CD4-positive, alpha-beta T cell treated with Interleukin-15 for 4 hours (primary cell): ENCODE data around the gene POGZ.
A peak's percentile ranks its signal among the peaks of the same experiment; 100 is the strongest.
"Not testable (repeated sequence)": the region's sequence is repeated elsewhere in the genome, so short reads cannot be mapped to it uniquely, and the experiment has no call there.

Source experiments
- DNase-seq: peaks from one replicate; pipeline ENCODE4 v3.0.0-alpha.2; 2020; ENCODE audit warnings: low spot score

Gene POGZ

DNA sequence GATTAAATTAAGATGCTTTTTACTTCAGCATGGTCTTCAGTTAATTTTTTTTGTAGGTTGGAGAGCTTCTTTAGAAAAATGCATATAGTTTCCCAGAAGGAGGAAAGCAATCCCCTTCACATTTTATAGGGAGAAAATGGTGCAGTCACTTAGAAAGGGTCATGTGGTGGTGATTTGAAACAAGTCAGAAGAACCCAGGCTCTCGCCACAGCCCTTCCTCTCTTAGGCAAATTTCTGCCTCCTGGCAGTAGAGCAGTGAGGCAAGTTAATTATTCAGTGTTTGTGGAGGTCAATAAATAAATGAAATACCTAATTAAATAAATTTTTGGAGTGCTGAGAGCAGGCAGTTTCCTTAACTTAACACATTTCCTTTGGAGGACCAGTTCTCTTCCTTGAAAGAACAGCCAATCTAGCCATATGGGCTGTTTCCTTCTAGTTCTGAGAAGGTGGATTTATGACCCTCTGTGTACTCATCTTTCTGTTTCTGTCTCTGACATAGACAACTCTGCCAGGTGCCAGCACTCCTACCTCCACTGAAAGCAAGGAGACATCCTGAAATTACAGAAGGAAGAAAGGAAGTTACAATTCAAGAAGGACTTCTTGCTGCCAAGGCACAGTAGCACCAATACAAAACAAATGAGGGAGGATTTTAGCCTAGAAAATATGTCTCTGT, 19.0 kb upstream of the POGZ start:
- no peak for DNase-seq

- no peak for DNase-seq
These were observed 17.8 kb upstream of the POGZ start for GRCh38 chr1:151477066-151477465.

DNA sequence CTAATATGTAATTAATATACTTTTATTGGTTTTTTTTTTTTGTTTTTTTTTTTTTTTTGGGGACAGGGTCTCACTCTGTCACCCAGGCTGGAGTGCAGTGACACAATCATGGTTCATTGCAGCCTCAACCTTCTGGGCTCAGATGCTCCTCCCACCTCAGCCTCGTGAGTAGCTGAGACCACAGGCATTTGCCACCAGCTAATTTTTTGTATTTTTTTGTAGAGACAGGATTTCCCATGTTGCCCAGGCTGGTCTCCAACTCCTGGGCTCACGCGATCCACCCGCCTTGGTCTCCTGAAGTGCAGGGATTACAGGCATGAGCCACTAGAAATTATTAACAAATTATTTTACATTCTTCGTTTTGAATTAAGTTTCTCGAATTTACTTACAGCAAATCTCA, 16.8 kb upstream of the POGZ start:
- no peak for DNase-seq

DNA sequence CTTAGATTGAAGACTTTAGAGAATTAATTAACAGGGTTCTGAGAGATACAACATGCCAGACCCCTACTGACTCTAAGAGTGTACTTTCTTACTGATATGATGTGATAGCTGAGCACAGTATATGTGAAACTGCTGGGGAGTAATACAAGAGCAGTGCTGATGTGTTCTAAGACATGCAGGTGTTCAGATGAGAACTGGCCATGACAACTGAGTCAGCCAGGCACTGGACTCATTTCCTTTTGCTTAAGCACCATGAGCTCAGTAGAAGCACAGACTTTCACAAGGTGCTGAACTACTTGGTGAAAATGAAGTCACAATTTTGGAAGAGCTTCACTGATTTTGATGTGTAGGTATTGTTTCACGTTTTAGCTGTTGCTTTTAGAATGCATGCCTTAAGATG, 15.9 kb upstream of the POGZ start:
- no peak for DNase-seq

GRCh38 chr1:151474745-151475144, 15.5 kb upstream of the POGZ start:
- DNase-seq = no peak

DNA sequence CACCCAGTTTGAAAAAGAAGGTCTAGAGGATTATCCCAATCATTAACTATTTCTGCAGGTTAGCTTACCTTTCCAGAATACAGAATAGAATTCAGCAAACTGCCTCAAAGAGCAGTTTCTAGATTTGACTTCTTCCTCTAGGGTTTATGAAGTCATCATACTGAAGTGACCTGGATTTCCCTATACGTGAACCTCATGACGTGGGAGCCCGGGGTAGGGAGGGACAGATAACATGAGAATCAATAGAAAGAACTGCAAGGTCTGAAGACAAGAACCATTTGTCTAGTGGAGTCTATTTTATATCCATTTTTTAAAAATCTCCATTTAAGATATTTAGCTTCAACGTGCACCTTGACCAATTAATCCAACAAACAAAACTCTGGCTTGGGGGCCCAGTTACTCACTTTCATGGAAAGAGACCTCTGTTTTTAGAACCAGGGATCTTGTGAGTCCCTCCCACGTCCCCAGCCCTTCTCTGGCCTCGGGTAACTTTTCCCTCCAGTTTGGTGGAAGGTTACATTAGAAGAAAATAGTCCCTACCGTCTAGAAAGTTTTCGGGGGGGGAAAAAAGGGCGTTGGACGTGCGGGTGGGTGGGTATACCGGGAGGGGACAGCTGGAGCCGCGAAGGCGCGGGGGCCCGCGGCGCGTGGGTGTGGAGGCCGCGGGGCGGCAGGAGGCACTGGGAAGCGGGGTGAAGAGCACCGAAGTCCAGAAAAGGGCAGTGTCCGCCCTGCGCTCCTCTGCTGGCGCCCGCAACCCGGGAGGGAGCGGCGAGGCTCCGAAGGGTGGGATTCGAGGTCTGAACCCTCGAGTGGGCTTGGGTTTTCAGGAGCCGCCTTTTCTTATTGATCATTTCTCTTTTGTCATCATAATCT, 13.8 kb upstream of the POGZ start:
- peak; percentile 26 for DNase-seq

GRCh38 chr1:151465026-151465425, 5.7 kb upstream of the POGZ start:
- no peak for DNase-seq

DNA sequence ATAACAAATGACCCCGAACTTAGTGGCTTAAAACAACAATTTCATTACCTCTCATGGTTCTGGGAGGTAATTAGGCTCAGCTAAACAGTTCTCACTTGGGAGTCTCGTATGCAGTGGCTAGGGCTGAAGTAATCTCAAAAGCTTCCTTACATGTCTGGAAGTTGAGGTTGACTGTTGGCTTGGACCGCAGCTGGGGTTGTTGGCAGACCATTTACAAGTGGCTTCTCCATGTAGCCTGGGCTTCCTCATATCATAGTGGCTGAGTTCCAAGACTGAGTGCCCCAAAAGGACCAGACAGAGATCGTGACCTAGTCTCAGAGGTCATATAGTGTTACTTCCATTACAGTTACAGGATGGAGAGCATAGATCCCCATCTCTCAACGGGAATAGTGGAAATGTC, 2.4 kb upstream of the POGZ start:
- no peak for DNase-seq

DNA sequence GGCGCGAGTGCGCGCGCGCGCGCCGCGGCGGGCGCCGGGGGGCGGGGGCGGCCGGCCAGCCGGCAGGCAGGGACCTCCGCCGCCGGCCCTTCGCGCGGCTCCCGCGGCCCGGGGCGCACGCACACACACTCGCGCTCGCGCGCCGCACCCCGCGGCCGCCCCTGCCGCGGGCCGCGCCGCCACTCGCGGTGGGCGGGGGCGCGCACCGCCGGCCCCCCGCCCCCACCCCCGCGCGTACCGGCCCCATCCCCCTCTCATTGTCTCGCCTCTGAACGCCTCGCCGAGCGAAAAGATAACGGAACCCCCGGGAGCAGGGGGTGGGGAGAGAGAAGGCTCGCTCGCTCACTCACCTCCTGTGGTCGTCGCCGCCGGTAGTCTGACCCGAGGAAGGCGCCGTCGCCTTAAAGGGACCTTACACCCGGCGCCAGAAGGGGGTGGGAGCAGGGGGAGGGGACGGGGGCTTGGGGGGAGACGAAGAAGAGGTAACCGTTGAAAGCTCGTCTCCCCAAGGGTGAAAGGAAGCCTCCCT, 428 bp downstream of the POGZ start:
- DNase-seq = peak; percentile 49

GRCh38 chr1:151457911-151458801, 1.1 kb downstream of the POGZ start:
- peak; percentile 71 for DNase-seq

- no peak for DNase-seq
These were observed 3.3 kb downstream of the POGZ start for GRCh38 chr1:151455966-151456365.

- DNase-seq = no peak
These were observed 4.1 kb downstream of the POGZ start for GRCh38 chr1:151455231-151455630.

- DNase-seq = no peak
These were observed 11.6 kb downstream of the POGZ start for GRCh38 chr1:151447696-151448095.

- DNase-seq = no peak
These were observed 14.5 kb downstream of the POGZ start for GRCh38 chr1:151444783-151445177.

DNA sequence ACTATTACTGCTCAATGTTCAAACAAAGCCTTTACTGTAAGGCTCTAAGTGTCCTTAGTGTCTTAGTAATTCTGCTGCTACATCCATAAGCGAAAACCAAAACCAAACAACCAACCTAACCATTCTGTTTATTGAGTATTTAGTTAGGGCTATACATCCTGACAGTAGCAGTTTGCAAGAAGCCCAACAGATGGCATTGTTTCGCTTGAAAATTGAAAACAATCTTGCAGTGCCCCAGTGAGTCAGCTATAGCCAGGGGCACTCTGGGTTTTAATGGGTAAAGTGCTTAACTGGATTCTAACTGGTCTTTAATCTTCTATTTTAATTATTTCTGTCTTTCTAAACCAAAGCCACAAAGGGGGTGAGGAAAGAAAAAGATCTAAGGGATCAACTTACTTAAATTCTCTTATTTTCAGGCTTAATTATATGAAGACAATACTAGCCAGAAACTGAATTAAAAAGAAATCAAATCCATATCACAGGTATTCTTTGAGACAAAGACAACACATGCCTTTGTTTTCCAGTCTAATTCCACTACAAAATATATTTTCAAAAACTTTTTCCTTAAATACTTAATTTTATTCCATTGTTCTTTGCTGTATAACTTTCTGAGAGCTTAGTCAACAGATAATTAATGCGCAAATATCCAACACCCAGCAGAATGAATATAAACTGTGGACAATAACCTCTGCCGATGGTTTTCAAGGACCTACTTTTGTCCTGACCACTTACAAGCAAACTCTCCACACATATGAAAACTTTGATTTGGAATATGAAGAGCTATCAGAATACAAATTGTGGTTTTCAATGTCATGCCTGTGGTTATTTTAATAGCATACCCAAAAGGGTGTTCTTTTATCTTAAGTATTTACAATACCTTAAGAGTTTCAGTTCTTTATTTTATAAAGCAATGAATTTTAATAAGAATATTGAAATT, 15.2 kb downstream of the POGZ start:
- peak; percentile 81 for DNase-seq

DNA sequence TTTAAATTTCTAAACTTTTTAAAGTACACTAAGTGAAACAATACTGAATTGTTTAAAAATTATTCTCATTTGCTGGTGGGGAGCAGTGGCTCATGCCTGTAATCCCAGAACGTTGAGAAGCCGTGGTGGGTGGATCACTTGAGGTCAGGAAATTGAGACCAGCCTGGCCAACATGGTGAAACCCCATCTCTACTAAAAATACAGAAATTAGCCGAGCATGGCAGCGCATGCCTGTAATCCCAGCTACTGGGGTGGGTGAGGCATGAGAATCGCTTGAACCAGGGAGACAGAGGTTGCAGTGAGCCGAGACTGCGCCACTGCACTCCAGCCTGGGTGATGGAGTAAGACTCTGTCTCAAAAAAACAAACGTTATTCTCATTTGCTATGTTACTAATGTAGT, 21.9 kb downstream of the POGZ start:
- DNase-seq = not testable (repeated sequence)

DNA sequence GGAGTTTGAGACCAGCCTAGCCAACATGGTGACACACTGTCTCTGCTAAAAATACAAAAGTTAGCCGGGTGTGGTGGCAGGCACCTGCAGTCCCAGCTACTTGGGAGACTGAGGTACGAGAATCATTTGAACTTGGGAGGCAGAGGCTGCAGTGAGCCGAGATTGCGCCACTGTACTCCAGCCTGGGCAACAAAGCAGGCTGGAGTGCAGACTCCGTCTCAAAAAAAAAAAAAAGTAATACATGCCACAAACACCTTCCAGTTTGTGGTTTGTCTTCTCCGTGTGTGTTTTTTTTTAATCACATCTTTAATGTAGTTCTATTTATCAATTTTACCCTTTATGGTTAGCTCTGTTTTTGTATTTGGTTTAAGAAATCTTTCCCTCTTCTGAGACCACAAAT, 22.3 kb downstream of the POGZ start:
- no peak for DNase-seq

GRCh38 chr1:151435174-151435573, 24.1 kb downstream of the POGZ start:
- no peak for DNase-seq

DNA sequence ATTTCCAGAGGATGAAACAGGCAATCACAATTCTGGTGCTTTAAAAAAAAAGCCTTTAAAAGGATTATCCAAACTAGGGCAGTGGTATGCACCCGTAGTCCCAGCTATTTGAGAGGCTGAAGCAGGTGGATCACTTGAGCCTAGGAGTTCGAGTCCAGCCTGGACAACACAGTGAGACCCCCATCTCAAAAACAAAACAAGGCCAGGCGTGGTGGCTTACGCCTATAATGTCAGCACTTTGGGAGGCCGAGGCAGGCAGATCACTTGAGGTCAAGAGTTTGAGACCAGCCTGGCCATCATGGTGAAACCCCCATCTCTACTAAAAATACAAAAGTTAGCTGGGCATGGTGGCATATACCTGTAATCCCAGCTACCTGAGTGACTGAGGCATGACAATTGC, 25.5 kb downstream of the POGZ start:
- not testable (repeated sequence) for DNase-seq

GRCh38 chr1:151428068-151428467, 31.2 kb downstream of the POGZ start:
- DNase-seq = no peak

DNA sequence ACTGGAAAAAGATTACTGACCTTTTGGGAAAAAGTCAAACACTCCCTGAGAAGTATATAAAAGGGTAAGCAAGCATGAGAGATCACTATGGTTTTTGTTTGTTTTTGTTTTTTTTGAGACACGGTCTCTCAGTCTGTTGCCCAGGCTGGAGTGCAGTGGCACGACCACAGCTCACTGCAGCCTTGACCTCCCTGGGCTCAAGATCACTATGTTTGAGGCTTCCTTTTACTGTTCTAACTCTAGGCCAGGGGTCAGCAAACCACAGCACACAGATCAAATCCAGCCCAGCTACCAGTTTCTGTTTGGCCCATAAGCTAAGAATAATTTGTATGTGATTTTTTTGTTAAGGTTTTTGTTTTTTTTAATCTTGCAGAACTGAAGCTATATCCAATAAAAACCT, 34.2 kb downstream of the POGZ start:
- no peak for DNase-seq
